Mesothelial cell of epicardium (in vitro differentiated cells): ENCODE data around the gene MYCL. TPM values are rescaled to one million over a fixed set of nuclear protein-coding genes. Genes with fewer than 3 reads are reported as not detected.

ENCODE experiments used
- DNase-seq, 2 experiments: peaks; one replicate each; pipeline ENCODE4 v3.0.0; 2021; ENCODE audit warnings: low spot score in 2 of 2; ENCODE audit not compliant: unreplicated experiment in 2 of 2
- H3K27ac Mint-ChIP-seq: 2 replicates; pipeline ENCODE4 v1.8.0; 2021; ENCODE audit warnings: mixed read lengths
- H3K27me3 Mint-ChIP-seq: 2 replicates; pipeline ENCODE4 v1.8.0; 2021; ENCODE audit warnings: low read depth, mixed read lengths
- H3K36me3 Mint-ChIP-seq: 2 replicates; pipeline ENCODE4 v1.8.0; 2021; ENCODE audit warnings: mixed read lengths
- H3K4me1 Mint-ChIP-seq: 2 replicates; pipeline ENCODE4 v1.8.0; 2021; ENCODE audit warnings: mixed read lengths
- H3K4me3 Mint-ChIP-seq: 2 replicates; pipeline ENCODE4 v1.8.0; 2021; ENCODE audit warnings: mild to moderate bottlenecking, moderate library complexity, mixed read lengths
- H3K9me3 Mint-ChIP-seq: 2 replicates; pipeline ENCODE4 v1.8.0; 2021; ENCODE audit warnings: mixed read lengths
- CTCF ChIP-seq: fragments of 200-600 bp; sonication (generic); IDR thresholded peaks from one replicate; pipeline ENCODE4 v1.5.0; 2021; ENCODE audit warnings: antibody characterized with exemption; ENCODE audit not compliant: unreplicated experiment
- total RNA-seq: library from RNA; stranded (reverse); gene quantifications from 3 replicates; pipeline ENCODE4 v1.2.1, GENCODE V29; 2021

The MYCL gene
- total RNA-seq, 1 donor from 2014 or later, result 25.0 TPM

GRCh38 chr1:39933956-39934941, 32.5 kb upstream of the MYCL start:
- TF ChIP-seq CTCF, result no peak
- peaks cover 2% of the 10 kb centered on the region for H3K4me1 Mint-ChIP-seq
- no peak for DNase-seq
- H3K27me3 Mint-ChIP-seq, result peaks cover 15% of the 10 kb centered on the region
- no peak overlapping the region for H3K4me3 Mint-ChIP-seq
- no peaks in the 10 kb centered on the region for H3K36me3 Mint-ChIP-seq
- no peak overlapping the region for H3K27ac Mint-ChIP-seq
- peaks cover 4% of the 10 kb centered on the region for H3K9me3 Mint-ChIP-seq

- no peak for TF ChIP-seq CTCF
- no peaks in the 10 kb centered on the region for H3K36me3 Mint-ChIP-seq
- H3K27me3 Mint-ChIP-seq, result peaks cover 21% of the 10 kb centered on the region
- no peak for DNase-seq
- no peak overlapping the region for H3K27ac Mint-ChIP-seq
- H3K4me1 Mint-ChIP-seq, result no peaks in the 10 kb centered on the region
- no peak overlapping the region for H3K4me3 Mint-ChIP-seq
- no peaks in the 10 kb centered on the region for H3K9me3 Mint-ChIP-seq
Observed at GRCh38 chr1:39928809-39929587, 27.3 kb upstream of the MYCL start.

- H3K4me1 Mint-ChIP-seq, result peaks cover 1% of the 10 kb centered on the region
- H3K4me3 Mint-ChIP-seq, result no peak overlapping the region
- TF ChIP-seq CTCF, result no peak
- no peak overlapping the region for H3K27ac Mint-ChIP-seq
- no peaks in the 10 kb centered on the region for H3K9me3 Mint-ChIP-seq
- no peaks in the 10 kb centered on the region for H3K36me3 Mint-ChIP-seq
- DNase-seq, result no peak
- H3K27me3 Mint-ChIP-seq, result peaks cover 31% of the 10 kb centered on the region
Observed at GRCh38 chr1:39927538-39927937, 25.8 kb upstream of the MYCL start.

- Mint-ChIP-seq H3K36me3 (no peaks in the 10 kb centered on the region), H3K4me1 (peaks cover 3% of the 10 kb centered on the region), H3K27me3 (peaks cover 39% of the 10 kb centered on the region), H3K9me3 (no peaks in the 10 kb centered on the region), H3K4me3 (no peak overlapping the region), H3K27ac (no peak overlapping the region)
- TF ChIP-seq CTCF, result no peak
- no peak for DNase-seq
Observed at GRCh38 chr1:39926820-39927219, 25.1 kb upstream of the MYCL start.

GRCh38 chr1:39926343-39926793, 24.7 kb upstream of the MYCL start:
- no peak for DNase-seq

More at GRCh38 chr1:39926343-39926793, 24.7 kb upstream of the MYCL start:
- H3K9me3 Mint-ChIP-seq, result no peaks in the 10 kb centered on the region
- no peaks in the 10 kb centered on the region for H3K36me3 Mint-ChIP-seq
- H3K4me3 Mint-ChIP-seq, result no peak overlapping the region
- TF ChIP-seq CTCF, result no peak
- H3K27ac Mint-ChIP-seq, result no peak overlapping the region
- peaks cover 3% of the 10 kb centered on the region for H3K4me1 Mint-ChIP-seq
- peaks cover 43% of the 10 kb centered on the region for H3K27me3 Mint-ChIP-seq
